GM18502 (cell line): ENCODE measurements around the gene PITPNC1.
"Not testable (repeated sequence)": the region's sequence is repeated elsewhere in the genome, so short reads cannot be mapped to it uniquely, and the experiment has no call there.

Experiments used
- ATAC-seq: cut with Tn5 transposase; IDR thresholded peaks from one replicate; pipeline ENCODE4 v1.9.1; 2021; ENCODE audit warnings: mild to moderate bottlenecking; ENCODE audit not compliant: unreplicated experiment, poor library complexity

PITPNC1 gene

GRCh38 chr17:67500261-67500660 lies 123.2 kb downstream of the PITPNC1 start:
- ATAC-seq = no peak

GRCh38 chr17:67500677-67501300 lies 123.7 kb downstream of the PITPNC1 start:
- no peak for ATAC-seq

GRCh38 chr17:67502151-67502550 lies 125.1 kb downstream of the PITPNC1 start:
- no peak for ATAC-seq

- no peak for ATAC-seq
These were observed 126.1 kb downstream of the PITPNC1 start for GRCh38 chr17:67503184-67503583.

GRCh38 chr17:67503739-67504138 lies 126.7 kb downstream of the PITPNC1 start:
- ATAC-seq = no peak

- no peak for ATAC-seq
These were observed 127.1 kb downstream of the PITPNC1 start for GRCh38 chr17:67504182-67504581.

- ATAC-seq = no peak
These were observed 129.9 kb downstream of the PITPNC1 start for GRCh38 chr17:67506966-67507365.

GRCh38 chr17:67509390-67510287 lies 132.6 kb downstream of the PITPNC1 start:
- ATAC-seq = no peak

- no peak for ATAC-seq
These were observed 133.9 kb downstream of the PITPNC1 start for GRCh38 chr17:67511012-67511411.

- no peak for ATAC-seq
These were observed 134.7 kb downstream of the PITPNC1 start for GRCh38 chr17:67511804-67512203.

- no peak for ATAC-seq
These were observed 137.9 kb downstream of the PITPNC1 start for GRCh38 chr17:67514998-67515397.

- ATAC-seq = no peak
These were observed 138.5 kb downstream of the PITPNC1 start for GRCh38 chr17:67515490-67516083.

- not testable (repeated sequence) for ATAC-seq
These were observed 139.5 kb downstream of the PITPNC1 start for GRCh38 chr17:67516571-67516970.

GRCh38 chr17:67517325-67517724 lies 140.2 kb downstream of the PITPNC1 start:
- no peak for ATAC-seq

GRCh38 chr17:67518876-67519275 lies 141.8 kb downstream of the PITPNC1 start:
- ATAC-seq = no peak

- ATAC-seq = no peak
These were observed 142.7 kb downstream of the PITPNC1 start for GRCh38 chr17:67519801-67520251.

GRCh38 chr17:67520252-67520906 lies 143.3 kb downstream of the PITPNC1 start:
- ATAC-seq = no peak

GRCh38 chr17:67520916-67521774 lies 144.1 kb downstream of the PITPNC1 start:
- no peak for ATAC-seq

- ATAC-seq = no peak
These were observed 144.6 kb downstream of the PITPNC1 start for GRCh38 chr17:67521775-67522069.

- no peak for ATAC-seq
These were observed 146.0 kb downstream of the PITPNC1 start for GRCh38 chr17:67523101-67523500.
